GM21423 (cell line): ENCODE data around the gene PGP.

Experiments used
- ATAC-seq: cut with Tn5 transposase; IDR thresholded peaks from one replicate; pipeline ENCODE4 v1.9.1; 2021; ENCODE audit warnings: mild to moderate bottlenecking, moderate library complexity; ENCODE audit not compliant: unreplicated experiment

PGP gene

DNA sequence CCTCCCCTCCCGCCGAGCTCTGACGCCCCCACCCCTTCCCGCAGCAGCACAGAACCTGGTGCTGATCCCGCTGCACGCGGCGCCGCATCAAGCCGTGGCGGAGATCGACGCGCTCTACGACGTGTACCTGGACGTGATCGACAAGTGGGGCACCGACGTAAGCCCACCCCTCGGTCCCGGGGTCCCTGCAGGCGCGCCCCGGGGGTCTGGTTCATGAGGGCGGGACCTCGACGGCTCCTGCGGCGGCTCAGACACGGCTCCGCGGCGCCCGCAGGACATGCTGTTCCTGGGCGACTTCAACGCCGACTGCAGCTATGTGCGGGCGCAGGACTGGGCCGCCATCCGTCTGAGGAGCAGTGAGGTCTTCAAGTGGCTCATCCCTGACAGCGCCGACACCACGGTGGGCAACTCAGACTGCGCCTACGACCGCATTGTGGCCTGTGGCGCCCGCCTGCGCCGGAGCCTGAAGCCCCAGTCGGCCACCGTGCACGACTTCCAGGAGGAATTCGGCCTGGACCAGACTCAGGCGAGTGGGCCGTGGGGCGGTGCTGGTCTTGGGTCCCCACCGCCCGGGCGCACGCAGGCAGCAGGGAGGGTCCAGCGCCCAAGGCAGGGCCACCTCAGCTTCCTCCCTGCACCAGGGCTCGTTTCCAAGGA lies 23.0 kb upstream of the PGP start:
- no peak for ATAC-seq

- ATAC-seq: no peak
These were observed 22.5 kb upstream of the PGP start for GRCh38 chr16:2237102-2237482.

DNA sequence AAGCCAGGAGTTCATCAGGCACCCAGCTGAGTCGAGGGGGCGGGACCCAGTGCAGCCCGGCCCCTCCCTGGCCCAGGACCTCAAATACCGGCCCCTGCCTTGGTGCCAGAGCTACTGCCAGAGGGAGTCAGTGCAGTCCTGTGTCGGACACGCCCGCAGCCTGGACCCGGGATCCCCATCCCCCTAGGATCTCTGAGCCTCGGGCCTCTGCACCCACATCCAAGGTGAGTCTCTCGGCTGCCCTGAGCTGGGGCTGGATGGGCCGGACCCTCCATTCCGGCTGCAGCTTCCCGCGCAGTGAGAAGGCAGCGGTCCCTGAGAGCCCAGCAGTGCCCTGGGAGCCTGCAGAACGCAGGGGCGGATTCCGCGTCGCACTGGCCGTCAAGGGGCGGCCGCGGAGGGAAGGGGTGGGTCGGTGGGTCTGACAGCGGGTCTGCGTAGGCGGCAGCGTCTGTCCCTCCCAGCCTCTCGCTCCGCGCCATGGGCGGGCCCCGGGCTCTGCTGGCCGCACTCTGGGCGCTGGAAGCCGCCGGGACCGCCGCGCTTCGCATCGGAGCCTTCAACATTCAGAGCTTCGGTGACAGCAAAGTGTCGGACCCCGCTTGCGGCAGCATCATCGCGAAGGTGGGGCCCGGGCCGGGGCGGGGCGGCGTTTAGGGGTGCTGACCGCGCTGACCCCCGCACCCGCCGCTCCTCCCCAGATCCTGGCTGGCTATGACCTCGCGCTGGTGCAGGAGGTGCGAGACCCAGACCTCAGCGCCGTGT lies 21.9 kb upstream of the PGP start, which contains the start of gene DNASE1L2:
Gene DNASE1L2, plus strand, starts transcription at position 108 of the 765 bp plus-strand sequence. Its CDS starts 373 bp downstream, at position 481.
- no peak for ATAC-seq

- ATAC-seq: no peak
These were observed 21.2 kb upstream of the PGP start for GRCh38 chr16:2235695-2236336.

DNA sequence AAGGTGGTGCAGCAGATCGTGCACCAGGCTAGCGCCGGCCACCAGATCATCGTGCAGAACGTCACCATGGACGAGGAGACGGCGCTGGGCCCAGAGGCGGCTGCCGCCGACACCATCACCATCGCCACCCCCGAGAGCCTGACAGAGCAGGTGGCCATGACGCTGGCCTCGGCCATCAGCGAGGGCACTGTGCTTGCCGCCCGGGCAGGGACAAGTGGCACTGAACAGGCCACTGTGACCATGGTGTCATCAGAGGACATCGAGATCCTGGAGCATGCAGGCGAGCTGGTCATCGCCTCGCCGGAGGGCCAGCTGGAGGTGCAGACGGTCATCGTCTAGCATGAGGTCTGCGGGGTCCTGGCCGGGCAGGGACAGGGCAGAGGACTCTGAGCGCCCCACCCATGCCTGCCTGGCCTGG lies 20.6 kb upstream of the PGP start:
- ATAC-seq: no peak

GRCh38 chr16:2234813-2235170 lies 20.2 kb upstream of the PGP start:
- ATAC-seq: no peak

- no peak for ATAC-seq
These were observed 19.5 kb upstream of the PGP start for GRCh38 chr16:2233872-2234812.

DNA sequence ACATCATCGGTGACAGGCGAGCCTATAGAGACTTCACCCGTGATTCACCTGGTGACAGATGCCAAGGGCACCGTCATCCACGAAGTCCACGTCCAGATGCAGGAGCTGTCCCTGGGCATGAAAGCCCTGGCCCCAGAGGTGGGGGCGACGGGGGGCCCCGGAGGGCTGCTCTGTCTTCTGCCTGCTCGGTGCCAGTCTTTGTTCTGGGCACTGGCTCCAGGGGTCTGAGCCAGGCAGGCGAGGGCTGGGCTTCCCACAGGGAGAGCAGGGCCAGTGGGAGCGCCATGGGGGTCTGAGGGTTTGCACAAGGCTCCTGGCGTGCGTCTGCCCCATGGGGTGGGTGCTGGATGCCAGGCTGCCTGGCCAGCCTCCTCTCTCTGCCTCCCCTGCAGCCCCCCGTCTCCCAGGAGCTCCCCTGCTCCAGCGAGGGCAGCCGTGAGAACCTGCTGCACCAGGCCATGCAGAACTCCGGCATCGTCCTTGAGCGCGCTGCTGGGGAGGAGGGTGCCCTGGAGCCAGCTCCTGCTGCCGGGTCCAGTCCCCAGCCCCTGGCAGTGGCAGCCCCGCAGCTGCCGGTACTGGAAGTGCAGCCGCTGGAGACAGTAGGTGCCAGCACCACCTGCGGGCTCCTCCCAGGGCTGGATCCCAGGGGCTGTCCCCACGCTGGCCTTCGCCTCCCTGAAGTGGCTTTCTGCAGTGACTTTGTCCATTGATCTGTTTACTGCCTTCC lies 18.6 kb upstream of the PGP start:
- no peak for ATAC-seq

DNA sequence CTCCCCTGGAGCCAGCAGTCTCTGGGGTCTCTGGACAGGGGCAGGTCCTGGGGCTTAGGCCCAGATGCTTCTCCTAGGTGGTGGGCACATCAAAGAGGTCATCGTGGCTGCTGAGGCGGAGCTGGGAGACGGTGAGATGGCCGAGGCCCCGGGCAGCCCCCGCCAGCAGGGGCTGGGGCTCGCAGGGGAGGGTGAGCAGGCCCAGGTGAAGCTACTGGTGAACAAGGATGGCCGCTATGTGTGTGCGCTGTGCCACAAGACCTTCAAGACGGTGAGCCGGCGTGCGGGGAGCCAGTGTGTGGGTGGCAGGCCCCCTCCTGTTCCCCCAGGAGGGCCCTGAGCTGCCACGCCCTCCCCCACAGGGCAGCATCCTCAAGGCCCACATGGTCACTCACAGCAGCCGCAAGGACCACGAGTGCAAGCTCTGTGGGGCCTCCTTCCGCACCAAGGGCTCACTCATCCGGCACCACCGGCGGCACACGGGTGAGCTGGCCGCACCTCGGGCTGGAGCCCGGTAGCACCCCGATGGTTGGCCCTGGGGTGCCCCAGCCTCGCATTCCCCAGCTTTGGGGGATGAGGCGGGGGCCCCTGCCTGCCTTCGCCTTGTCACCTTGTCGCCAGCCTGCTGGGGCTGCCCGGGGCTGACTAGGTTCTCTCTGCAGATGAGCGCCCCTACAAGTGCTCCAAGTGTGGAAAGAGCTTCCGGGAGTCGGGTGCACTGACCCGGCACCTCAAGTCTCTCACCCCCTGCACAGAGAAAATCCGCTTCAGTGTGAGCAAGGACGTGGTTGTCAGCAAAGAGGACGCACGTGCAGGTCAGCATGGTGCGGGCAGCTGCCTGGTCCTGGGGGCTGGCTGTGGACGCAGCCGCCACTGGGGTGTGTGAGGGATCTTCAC lies 17.7 kb upstream of the PGP start:
- no peak for ATAC-seq

DNA sequence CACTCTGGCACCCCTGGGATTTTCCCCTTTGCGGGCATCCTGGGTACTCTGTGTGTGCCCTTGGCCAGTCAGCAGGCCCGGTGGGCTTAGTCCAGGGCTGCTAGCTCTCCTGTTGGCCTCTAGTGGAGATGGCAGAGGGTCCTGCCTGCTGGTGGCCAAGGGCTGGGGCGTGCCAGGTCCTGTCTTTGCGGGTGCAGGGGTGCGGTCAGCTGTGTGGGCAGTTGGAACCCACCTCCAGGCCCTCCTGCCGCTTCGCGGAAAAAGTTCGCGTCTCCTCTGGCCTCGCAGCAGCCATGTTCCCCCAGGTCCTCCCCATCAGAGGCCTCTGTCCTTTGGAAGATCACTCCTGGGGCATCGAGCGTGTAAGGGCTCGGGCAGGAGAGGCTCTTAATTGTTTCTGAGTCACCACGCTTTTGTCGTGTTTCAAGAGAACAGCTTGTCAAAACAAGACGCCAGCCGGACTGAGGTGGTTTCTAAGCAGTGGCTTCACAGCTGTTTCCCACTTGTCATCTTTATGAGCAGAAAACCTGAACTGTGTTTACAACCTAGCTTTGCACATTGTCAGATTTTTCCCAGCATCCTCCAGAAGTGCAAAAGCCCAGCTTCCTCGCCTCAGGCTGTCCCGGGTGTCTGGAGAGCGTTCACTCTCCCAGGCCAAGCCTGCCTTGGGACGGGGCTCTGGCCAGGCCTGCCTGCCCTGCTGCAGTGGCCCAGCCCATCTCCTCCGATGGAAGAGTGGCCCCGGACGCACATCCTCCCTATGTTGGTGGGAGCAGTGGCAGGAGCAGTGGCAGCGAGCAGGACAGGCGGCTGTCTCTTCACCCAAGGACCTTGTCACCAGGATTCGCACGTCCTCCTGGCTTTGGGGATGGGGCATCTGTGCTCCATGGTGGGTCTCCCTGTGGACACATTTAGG lies 16.6 kb upstream of the PGP start:
- no peak for ATAC-seq

DNA sequence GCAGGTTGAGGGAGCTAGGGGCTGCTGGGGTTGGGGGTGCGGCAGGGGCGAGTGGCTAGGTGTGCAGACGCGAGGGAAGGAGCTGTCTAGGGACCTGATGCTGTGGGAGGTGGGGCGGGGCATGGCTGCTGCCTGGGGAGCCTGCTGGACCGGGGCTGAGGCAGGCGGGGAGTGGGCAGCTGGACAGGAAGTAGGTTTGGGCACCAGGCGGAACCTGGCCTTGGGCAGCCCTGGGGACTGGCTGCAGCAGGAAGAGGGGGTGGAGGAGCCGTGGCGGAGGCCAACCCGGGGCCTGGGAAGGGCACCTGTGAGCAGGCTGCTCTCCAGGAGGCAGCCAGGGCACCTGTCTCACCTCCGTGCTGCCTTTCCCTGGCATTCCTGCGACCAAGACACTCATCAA lies 15.7 kb upstream of the PGP start:
- ATAC-seq: no peak

DNA sequence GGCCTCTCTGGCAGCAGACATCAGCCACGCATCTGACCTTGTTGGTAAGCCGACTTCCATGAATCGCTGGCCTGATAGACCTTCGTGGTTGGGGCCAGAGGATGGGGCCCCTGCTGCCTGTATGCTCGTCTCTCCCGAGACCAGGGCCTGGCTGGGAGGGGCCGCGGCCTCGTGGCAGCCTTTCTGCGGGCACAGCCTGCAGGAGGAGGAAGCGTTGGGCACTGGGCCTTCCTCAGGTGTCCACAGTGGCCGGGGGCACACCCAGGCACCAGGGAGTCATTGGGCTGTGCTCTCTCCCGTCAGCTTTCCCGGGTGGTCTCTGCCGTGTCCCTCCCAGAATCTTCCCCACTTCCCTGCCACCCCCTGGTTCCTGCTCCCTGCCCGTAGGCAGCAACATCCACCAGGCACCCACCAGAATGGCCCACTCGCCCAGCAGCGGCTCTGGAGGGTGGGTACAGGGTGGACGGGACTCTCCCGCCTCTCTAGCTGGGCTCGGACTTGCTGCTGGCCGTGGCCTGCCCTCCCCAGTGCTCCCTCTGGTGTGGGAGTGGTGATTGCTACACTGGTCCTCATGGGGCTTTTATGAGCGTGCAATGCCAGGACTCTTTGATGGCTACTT lies 15.1 kb upstream of the PGP start:
- no peak for ATAC-seq

GRCh38 chr16:2229091-2229490 lies 14.5 kb upstream of the PGP start:
- no peak for ATAC-seq

DNA sequence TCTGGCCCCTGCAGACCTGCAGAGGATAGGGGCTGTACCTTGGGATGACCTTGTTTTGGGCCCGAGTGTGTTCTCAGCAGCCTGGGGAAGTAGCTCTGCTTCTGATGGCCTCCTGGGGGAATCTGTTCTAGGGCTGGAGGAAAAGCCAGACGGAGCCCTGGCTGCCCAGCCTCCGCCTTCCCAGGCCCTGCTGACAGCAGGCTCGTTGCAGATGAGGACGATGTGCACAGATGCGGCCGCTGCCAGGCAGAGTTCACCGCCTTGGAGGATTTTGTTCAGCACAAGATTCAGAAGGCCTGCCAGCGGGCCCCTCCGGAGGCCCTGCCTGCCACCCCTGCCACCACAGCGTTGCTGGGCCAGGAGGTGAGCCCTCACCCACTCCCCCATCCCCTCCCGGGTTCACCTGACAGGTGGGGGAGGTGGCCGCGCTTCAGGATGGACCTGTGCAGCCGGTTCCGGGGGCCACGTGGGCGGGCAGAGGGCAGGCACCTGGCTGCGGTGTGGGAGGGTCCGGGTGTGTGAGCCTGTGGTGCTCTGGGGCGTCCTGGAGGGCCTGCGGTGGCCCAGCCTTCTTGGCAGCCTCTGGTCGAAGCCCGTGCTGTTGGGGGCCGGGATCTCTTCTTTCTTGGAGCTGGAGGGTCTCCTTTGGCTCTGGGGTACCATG lies 13.7 kb upstream of the PGP start:
- ATAC-seq: no peak

GRCh38 chr16:2226918-2227317 lies 12.3 kb upstream of the PGP start:
- ATAC-seq: no peak

GRCh38 chr16:2226245-2226793 lies 11.7 kb upstream of the PGP start:
- ATAC-seq: no peak

- peak; percentile 19 for ATAC-seq
These were observed 9.4 kb upstream of the PGP start for GRCh38 chr16:2223942-2224486.
